RWPE1 (cell line): Measurements from ENCODE around the gene CDH13.

Experiments used
- CTCF ChIA-PET: fragments of 350-600 bp; sonication (Branson Sonifier 250); formaldehyde crosslinking; extraction: SDS; loops from one replicate; lab custom pipeline; 2021; lab: Yijun Ruan, JAX
- POLR2A ChIA-PET: fragments of 400-600 bp; formaldehyde crosslinking; extraction: SDS; loops from one replicate; lab custom pipeline; 2020; ENCODE audit warnings: antibody characterized with exemption; ENCODE audit not compliant: low non-redundant PET; lab: Yijun Ruan, JAX
- DNase-seq: peaks from one replicate; pipeline ENCODE4 v3.0.0; 2012; ENCODE audit warnings: low spot score
- H3K27ac ChIP-seq: fragments of 450-650 bp; 2 replicates; pipeline ENCODE4 v1.5.1; 2017
- TF ChIP-seq, protein P1 (sequence below): fragments of 450-650 bp; conservative IDR thresholded peaks from 2 replicates; pipeline ENCODE4 v1.5.1; 2017; ENCODE audit warnings: low read depth, mild to moderate bottlenecking

Gene CDH13

DNA sequence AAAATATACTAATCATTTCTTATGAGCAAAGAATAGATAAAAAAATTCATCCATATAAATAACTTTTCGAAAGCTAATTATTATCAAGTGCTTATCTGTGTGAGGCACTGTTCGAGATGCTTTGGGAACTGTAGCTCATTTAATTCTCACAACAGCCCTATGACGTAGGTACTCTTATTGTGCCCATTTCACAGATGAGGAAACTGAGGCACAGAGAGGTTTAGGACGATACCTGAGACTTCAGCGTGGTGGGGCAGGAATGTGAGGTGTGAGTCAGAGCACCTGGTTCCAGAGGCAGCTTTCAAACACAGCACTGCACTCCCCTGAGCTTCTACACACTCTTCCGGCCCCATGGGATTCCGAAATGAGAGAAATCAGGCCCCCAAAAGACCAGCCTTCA lies 995.2 kb downstream of the CDH13 start:
- ChIA-PET POLR2A (no interaction called here), CTCF (interaction anchor here (0.6 kb wide), 1 partner anchor 265 kb away, joined by 3 read pairs; no protein-coding TSS in a partner anchor)
- H3K27ac ChIP-seq, result no peak overlapping the region
- TF ChIP-seq, protein P1, sequence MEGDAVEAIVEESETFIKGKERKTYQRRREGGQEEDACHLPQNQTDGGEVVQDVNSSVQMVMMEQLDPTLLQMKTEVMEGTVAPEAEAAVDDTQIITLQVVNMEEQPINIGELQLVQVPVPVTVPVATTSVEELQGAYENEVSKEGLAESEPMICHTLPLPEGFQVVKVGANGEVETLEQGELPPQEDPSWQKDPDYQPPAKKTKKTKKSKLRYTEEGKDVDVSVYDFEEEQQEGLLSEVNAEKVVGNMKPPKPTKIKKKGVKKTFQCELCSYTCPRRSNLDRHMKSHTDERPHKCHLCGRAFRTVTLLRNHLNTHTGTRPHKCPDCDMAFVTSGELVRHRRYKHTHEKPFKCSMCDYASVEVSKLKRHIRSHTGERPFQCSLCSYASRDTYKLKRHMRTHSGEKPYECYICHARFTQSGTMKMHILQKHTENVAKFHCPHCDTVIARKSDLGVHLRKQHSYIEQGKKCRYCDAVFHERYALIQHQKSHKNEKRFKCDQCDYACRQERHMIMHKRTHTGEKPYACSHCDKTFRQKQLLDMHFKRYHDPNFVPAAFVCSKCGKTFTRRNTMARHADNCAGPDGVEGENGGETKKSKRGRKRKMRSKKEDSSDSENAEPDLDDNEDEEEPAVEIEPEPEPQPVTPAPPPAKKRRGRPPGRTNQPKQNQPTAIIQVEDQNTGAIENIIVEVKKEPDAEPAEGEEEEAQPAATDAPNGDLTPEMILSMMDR, result no peak
- no peak for DNase-seq

DNA sequence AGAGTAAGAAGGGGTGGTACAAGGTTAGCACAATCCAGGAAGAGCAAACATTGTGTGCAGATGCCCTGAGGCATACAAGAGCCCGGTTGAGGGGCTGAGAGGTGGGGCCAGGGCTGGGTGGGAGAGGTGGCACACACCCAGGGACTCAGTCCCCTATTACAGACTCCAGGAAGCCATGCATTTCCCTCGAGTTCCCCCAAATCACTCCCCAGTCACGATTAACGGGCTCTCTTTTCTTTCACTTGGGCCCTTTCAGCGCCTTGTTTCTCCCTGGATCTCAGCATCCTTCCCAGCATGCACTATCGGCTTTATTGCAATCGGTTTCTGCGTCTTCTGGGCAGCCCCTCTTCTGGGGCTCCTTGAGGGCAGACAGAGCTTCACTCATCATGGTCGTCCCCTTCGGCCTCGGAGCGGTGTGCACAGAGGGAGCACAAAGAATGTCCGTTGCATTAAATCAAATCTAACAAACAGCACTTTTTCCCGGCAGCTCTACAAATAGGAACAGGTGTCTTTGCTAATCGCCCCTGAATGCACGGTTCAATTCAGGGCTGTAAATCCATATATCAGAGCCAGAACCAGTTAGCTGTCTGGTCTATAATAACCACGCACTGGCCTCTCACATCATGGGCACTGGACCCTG lies 996.4 kb downstream of the CDH13 start:
- POLR2A ChIA-PET, result no interaction called here
- TF ChIP-seq, protein P1, result no peak
- DNase-seq, result no peak
- H3K27ac ChIP-seq, result no peak overlapping the region
- CTCF ChIA-PET, result no interaction called here

DNA sequence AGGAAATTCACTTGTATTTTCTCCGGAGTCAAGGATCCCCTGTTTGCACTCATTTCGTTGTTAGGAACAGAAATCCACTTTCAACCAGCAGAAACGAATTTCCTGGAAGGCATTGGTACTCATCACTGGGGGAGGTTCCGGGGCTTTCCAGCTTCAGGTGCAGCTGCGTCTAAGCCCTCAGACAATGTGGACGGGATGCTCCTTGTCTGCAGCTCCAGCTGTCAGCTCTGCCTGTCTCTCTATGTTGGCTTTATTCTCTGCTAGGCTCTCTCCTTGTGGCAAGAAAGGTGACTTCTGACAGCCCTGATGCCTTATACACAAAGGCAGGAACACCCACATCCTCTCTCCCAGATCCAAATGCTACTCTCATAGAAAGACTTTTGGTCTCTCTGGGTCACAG lies 997.1 kb downstream of the CDH13 start:
- DNase-seq, result no peak

DNA sequence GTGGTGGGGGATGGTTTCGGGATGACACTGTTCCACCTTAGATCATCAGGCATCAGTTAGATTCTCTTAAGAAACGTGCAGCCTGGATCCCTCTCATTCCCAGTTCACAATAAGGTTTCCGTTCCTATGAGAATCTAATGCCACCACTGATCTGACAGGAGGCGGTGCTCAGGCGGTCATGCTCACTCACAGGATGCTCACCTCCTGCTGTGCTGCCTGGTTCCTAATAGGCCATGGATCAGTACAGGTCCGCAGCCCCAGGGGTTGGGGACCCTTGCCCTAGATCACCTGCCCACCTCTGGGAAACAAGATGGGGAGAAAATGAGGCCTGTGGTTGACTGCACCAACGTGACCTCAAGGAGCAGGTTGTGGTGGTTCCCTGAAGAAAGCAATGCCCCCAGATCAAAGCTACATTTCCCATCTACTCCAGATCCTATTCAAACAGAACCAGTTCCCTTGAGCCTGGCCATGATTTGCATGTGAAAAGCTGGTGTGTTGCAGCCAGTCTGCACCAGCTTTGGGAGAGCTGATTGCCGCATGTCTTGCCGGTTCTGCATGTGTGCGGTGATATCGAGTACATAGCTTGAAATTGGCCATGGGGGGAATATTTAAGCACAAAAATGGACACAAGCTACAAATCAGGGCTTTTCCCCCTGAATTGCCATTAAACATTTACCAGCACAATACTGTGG lies 997.8 kb downstream of the CDH13 start:
- ChIA-PET CTCF (no interaction called here), POLR2A (no interaction called here)
- TF ChIP-seq, protein P1, result no peak
- no peak for DNase-seq
- H3K27ac ChIP-seq, result no peak overlapping the region

More for the DNA sequence above, 997.1 kb downstream of the CDH13 start:
- TF ChIP-seq, protein P1, result no peak
- CTCF ChIA-PET, result no interaction called here
- H3K27ac ChIP-seq, result no peak overlapping the region
- POLR2A ChIA-PET, result no interaction called here

DNA sequence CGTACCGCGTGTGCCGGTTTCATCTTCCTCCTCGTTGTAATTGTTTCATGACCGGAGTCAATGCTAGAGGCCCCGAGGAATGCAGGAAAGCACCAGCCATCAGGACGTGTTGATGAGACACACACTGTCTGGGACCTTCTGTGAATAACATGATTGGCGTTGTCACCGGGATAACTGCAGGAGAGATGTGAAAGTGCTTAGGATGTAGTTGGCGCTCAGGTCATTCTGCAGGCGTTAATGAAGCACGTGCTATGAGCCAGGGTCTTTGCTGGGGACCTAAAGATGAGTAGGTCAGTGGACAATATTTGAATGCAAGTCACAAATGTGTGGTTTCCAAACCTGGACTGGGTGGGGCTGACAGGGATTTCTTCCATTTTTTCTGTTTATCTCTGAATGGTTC lies 999.4 kb downstream of the CDH13 start:
- TF ChIP-seq, protein P1, result no peak
- POLR2A ChIA-PET, result no interaction called here
- no peak overlapping the region for H3K27ac ChIP-seq
- CTCF ChIA-PET, result no interaction called here
- no peak for DNase-seq

DNA sequence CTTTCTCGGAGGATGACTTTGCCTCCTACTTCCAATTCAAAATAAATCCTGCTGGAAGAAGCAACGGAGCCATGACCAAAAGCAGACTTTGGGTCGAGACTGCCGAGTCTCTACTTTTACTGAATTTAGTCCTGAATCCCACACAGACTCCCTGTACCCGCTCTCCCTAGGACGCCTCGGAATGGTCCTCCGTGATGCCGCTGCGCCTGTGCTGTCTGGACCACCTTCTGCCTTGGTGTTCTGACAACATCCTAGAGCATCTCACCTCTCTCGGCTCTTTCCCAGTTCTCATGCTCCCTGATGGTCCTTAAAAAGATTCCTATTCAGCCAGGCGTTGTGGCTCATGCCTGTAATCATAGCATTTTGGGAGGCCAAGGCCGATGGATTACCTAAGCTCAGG lies 999.9 kb downstream of the CDH13 start:
- H3K27ac ChIP-seq, result no peak overlapping the region
- ChIA-PET CTCF (no interaction called here), POLR2A (no interaction called here)
- no peak for DNase-seq
- TF ChIP-seq, protein P1, result no peak
